DMS79 treated with DMSO at 0.1 percent for 48 hours (cell line): ENCODE results near the gene NDUFA11.

ENCODE experiments used
- DNase-seq: peaks from one replicate; lab custom pipeline; 2025; lab: John Stamatoyannopoulos, UW

The NDUFA11 gene

DNA sequence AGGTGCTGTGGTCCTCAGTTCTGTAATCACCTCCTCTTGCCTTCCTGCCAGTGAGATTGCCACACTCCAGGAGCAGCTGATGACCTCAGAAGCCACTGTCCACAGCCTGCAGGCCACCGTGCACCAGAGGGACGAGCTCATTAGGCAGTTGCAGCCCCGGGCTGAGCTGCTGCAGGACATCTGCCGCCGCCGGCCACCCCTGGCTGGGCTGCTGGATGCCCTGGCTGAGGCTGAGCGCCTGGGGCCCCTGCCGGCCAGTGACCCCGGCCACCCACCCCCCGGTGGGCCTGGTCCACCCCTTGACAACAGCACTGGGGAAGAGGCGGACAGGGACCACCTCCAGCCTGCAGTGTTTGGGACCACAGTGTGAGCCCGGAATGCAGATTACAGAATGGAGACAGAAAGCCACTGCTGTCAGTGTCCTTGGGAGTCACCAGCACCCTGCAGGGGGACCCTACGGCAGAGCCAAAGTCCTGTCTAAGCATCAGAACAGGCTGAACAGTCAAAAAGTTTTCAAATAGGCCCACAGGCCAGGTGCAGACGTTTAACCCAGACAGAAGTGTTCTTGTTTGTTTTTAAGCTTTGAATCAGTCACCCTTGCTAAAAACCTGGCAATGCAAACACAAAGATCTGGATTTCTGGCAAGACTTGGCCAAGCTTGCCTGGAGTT lies 5.3 kb upstream of the NDUFA11 start:
- no peak for DNase-seq

DNA sequence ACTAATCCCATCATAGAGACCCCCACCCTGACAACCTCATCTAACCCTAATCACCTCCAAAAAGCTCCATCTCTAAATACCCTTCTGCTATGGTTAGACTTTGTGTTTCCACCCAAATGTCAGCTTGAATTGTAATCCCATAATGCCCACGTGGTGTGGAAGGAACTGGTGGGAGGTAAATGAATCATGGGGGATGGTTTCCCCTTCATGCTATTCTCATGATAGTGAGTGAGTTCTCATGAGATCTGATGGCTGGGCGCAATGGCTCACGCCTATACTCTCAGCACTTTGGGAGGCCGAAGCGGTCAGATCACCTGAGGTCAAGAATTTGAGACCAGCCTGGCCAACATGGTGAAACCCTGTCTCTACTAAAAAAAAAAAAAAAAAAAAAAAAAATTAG lies 3.7 kb upstream of the NDUFA11 start:
- no peak for DNase-seq

DNA sequence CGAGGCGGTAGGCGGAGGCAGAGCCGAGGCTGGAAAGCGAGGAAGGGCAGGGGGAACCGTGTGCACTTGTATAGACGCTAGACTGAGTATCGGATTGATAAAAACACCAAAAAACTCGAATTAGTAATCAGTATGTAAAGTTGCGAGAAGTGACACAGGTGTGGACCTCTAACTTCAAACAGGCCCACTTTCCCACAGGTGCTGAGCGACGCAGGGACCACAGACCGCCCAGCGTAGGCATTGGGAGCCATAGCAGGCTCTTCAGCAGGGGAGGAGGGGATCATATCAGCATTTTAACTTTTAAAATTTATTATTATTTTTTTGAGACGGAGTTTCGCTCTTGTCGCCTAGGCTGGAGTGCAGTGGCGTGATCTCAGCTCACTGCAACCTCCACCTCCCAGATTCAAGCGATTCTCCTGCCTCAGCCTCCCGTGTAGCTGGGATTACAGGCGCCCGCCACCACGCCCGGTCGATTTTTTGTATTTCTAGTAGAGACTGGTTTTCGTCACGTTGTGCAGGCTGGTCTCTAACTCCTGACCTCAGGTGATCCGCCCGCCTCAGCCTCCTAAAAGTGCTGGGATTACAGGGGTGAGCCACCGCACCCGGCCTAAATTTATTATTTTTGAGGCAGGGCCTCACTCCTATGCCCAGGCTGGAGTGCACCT lies 1.7 kb upstream of the NDUFA11 start:
- no peak for DNase-seq

DNA sequence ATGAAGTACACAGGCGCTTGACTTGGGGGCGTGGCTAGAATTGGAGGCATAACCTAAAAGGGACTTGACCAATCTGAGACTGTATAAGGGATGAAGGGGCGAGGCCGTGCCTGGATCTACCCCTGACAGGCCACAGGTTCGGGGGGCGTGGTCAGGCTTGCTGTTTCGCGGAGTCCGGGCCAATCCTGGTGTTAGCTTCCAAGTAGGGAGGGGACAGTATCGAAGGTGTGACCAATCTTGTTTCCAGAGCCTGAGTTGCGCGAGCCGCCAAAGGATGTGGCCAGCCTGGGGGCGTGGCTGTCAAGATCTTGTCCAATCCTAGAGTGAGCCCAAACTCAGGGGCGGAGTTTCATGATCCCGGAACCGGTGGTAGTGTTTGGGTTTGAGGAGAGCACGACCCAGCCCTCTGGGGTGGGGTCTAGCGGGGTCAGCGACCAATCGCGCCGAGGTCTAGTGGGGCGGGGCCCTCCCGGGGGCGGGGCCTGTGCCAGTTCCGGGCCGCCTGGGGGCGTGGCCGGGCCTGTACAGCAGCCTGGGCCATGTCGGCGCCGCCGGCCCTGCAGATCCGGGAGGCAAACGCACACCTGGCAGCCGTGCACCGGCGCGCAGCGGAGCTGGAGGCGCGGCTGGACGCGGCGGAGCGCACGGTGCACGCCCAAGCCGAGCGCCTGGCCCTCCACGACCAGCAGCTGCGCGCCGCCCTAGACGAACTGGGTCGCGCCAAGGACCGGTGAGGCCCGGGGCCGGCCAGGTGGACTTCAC lies 943 bp upstream of the NDUFA11 start, which contains the start of gene VMAC:
Gene VMAC (plus strand): TSS at position 521 of the 762 bp plus-strand sequence. CDS start 19 bp downstream, at position 540.
- peak; percentile 99 for DNase-seq

DNA sequence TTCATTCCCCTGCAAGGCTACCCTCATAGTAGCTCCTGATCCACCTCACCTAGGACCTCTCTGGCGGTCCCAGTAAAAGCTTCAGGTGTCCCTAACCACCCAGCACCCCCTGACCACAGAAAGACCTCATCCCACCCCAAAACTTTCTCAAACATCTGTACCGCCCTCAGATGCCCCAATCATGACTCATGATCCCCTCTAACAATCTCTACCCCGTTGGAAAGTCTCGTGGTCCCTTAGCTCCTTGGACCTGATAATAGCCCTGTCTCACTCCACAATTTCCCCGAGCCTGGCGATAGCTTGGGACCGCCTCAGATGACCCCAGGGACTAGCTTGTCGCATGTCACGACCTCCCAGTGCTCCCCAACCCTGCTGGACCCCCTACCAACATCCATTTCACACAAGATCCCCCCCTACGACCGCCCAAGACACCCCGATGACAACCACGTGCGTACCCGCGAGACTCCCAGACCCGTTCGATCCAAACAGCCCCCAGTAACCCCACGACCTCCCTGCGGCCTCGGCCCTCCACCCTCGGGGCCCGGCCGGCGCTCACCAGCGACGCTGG lies 450 bp downstream of the NDUFA11 start:
- DNase-seq: no peak

DNA sequence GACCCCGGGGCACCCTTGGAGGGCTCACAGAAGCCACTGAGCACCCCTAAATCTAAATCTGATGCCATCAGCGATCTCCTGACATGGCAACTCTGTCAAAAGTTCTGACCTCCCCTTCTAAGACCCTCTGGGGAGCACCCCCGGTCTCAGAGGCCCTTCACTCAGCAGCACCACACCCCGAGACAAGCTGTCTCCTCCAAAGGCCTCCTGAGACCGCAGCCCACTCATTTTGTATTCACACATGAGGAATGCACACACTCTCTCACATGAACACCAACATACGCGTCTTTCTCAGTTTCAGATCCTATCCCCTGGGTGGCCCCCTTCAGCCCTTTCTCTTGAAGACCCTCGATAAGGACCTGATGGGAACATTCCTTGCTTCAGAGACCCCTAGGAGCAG lies 2.6 kb downstream of the NDUFA11 start:
- DNase-seq: no peak

DNA sequence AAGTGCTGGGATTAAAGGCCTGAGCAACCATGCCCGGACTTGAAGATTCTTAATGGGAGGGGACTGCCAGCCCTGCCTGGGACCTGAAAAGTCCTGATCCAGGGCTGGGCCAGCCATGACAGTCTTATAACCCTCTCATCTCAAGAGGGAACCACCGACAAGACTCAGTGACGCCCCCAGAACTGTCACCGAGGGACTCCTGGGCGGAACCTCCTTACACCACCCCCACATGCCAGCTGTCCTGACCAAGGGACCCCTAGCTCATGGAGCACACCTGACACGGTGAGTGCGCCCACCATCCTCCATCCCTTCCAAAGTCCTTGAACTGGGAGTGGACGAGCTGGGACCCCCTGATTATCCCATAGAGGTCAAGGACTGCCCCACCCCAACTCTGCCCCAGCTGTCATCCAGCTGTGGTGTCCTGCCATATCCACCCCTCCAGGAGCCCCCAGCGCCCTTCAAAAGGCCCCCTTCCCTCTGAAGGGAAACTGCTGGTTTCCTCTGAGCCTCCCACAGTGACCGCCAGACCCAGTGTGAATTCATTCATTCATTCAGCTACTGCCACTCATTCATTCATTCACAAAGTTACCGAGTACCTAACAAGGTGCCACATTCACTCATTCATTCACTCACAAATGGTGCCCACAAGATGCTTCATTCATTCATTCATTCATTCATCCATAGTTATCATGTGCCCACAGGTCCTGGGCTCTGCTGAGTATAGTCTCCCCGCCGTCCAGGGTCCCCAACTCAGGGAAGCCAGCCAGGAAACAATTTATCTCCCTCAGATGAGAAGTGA lies 3.7 kb downstream of the NDUFA11 start:
- no peak for DNase-seq

DNA sequence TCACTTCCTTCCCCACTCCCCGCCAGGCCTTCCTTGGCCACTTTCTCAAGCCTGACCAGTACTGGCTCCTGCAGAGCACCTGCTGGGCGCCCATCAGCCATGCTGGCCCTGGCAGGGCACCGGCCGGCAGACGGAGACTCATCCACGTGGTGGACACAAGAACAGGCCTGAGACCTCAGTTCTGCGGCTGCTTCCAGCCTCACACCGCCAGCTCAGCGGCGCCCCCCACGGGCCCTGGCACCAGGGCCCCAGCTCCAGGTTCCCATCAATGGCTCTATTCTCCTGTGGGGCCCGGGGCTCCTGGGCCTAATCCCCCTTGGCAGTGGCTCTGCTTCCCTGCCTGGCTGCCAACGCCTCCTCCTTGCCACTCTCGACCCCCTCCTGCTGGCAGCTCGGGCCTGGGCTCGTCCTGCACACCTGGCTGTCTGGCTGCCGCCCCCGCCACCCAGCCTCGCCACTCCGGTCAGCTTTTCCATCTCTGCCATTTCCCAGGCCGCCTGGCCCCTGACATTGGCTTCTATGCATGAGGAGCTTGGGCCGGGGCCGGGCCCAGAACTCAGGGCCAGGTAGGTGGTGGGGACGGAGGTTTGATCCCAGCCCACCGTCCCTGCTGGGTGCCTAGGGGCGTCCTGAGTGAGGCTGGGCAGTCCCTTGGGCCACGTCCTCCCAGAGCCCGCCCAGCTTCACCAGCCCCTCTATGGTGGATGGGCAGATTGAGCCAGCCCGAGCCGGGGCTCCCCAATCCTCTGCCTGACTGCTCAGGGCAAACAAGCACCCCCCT lies 6.2 kb downstream of the NDUFA11 start:
- no peak for DNase-seq

DNA sequence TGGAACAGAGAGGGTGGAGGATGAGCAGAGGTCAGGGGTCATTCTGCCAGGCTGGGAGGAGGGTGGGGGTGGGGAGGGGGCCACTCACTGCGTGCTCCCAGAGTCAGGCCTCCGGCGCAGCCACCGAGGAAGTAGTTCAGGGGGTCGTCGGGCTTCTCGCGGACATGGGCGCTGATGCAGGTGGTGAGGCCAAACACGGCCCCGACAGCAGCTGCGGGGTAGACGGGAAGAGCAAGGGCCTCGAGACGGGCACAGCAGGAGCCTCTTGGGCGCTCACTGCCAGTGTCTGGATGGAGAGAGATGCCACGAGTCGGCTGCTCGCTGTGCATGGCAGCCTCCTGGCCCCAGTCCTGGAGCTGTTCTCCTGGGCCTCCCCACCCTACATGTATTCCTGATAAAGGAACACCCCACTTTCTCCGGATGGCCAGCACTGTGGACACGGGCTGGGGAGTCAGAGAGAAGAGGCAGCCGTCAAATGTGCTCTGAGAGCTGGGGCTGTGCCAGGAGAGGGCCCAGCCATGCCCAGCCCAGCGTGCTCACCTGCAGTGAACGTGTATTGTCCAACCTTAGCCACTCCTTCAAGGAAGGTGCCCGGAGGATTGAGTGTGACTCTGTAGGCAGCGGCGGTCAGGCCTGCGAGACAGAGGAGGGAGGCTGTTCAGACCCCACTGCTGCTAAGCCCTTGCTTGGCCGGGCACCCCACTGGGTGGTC lies 7.1 kb downstream of the NDUFA11 start:
- DNase-seq: no peak

DNA sequence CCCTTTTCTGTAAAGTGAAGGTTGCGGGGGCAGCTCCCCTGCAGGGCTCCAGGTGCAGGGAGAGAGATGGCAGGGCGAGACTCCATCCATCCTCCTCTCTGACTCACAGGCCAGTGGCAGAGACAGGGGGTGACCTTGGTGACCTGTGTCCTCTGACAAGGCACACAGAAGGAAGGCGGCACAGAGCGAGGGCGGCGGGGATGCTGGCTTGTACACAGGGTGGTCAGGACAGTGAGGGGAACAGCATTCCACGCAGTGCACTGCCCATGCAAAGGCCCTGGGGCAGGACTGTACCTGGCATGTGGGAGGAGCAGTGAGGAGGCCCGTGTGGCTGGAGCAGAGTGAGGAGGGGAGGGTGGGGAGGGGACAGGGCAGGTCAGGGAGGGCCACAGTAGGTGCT lies 7.7 kb downstream of the NDUFA11 start:
- no peak for DNase-seq

DNA sequence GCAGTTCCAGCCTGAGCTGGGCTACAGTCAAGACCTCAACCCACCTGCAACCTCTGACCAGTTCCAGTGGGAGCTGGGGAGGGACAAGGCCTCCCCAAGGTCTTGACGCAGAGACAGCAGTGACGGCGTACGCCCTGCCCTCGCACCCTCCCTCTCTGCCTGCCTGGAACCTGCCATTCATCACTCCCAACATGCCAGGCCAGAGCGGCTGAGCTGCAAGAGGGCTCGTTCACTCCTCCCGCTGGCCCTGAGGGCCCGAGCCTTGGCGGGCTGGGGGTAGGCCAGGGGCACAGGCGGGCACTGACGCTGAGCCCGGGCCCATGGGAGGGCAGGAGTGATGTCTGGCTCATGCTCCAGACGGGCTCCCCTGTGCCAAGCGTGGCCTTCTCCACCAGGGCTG lies 8.2 kb downstream of the NDUFA11 start:
- no peak for DNase-seq

DNA sequence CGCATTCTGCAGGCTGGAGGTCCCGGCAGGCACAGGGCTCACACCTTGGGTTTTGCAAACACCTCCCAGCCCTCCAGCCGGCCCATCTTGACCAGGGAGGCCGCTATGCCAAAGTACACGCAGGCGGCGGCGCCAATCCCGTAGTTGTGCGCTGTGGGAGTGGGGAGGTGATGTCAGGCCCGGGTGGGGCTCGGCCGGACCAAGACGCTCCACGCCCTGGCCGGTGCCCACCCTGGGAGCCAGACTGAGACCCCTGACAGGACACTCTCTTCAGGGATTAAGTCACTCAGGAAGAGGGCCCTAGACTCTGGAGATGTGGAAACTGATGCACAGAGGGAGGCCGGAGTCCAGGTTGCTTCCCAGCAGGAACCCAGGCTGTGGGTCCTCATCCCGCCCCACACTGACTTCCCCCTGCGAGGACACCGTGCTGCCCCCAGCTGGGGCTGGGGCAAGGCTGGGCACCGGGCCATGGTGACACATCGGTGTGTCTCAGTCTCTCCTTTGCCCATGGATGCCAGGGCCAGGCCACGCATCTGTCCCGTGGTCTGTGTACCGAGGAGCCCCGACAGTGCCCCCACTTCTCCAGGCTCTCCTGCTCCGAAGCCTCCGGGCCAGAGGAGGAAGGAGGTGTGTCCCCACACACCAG lies 8.8 kb downstream of the NDUFA11 start:
- no peak for DNase-seq

DNA sequence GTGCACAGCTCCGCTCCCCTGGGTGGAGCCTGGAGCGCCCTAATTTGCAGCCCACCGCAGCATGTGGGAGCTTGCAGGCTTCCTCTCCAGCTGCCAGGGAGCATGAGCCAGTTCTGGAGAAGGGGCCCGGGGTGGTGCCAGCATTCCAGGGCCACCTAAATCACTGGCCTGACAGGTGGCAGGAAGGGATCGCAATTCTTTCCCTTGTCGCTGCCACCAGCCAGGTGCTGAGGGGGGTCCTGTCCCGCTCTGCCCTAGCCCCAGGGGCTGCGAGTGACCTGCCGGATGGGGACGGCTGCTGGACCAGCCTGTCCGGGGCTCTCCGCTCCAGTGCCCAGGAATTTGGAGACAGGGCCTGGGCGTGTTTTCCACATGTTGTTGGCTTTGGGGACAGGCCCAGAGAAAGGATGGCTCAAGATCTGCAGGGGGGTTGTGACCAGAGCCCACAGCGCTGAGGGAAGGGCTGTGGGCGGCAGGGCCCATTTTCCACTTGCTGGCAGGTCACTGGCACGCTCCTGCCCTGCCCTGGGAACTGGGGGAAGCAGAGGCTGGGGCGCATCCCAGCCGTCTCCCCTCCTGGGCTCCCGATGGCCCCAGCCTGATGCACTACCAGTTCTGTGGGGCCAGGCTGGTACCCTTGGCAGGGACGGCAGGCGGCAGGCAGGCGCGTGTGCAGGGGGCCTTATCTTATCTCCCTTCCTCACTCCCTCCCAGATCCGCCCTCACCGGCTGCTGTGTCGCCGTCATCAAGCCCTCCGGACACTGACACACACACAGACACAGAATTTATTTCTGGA lies 9.5 kb downstream of the NDUFA11 start:
- DNase-seq: no peak

DNA sequence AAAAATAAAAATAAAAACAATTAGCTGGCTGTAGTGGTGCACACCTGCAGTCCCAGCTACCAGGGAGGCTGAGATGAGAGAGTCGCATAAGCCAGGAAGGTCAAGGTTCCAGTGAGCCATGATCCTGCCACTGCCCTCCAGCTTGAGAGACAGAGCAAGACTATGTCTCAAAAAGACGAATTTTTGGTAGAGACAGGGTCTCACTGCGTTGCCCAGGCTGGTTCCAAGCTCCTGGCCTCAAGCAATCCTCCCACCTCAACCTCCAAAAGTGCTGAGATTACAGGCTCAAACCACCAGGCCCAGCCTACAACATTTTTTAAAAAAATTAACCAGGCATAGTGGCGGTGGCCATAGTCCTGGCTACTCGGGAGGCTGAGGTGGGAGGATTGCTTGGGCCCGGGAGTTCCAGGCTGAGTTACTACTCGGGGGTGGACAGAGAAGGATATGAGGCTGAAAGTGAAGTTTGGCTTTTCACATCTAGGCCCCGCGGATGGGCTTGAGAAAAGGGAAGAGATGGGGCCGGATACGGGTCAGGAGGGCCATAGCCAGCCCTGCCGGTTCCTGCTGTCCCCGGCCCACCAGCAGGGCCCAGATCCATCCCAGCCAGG lies 10.2 kb downstream of the NDUFA11 start:
- DNase-seq: no peak

DNA sequence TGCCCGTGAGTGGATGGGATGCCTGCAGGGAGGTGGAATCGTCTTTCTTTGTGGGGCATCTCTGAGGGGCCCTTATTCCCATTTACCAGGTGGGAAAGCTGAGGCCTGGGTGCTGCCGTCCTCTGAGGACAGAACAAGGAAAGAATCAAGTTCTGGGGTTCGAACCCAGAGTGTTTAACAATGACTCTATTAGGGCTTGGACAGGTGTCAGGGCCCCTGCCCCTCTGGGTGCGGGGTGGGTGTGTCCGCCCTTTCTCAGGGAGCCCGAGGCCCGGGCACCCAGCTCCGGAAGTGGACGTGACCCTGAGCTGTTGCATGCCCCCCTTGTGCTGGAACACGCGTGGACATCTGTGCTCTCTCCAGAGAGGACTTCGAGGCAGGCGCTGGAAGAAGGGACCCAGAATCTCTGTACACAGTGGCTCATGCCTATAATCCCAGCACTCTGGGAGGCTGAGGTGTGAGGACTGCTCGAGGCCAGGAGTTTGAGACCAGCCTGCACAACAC lies 10.8 kb downstream of the NDUFA11 start:
- no peak for DNase-seq

DNA sequence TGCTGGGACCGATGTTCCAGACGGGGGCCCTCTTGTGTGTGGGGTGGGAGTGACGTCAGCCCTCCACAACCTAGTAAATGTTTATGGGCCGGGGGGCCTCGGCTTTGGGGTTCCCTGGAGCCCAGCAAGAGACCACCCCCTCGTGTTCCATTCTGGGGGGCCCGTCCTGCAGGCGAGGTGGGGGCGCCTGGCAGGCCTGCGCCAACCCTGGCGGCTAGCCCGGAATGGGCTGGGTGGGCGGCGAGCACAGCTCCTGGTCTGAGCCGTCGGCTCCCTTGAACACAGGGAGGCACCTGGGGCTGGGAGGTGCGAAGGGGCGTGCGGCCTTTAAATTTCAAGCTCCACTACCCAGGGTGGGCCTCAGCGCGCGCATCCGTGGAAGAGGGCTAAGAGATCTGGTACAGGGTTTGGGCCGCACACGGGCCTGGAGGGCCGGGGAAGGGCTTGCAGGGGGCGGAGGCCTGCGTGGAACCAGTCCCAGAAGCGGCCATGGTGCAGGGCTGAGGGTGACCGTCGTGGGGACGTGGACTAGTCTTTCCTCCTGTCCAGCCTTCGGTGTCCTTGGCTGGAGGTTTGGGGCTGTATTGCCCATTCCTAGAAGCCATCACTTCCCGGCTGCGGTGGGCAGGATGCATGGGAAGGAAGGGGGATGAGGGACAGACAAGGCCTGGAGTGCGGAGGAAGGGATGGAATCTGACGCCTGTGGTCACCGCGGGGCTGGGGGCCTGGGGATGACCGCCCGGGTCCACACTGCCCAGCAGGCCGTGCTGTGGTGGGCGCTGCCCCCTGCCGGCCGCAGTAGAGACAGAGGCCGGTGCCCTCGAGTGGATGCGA lies 11.4 kb downstream of the NDUFA11 start:
- DNase-seq: peak; percentile 3

DNA sequence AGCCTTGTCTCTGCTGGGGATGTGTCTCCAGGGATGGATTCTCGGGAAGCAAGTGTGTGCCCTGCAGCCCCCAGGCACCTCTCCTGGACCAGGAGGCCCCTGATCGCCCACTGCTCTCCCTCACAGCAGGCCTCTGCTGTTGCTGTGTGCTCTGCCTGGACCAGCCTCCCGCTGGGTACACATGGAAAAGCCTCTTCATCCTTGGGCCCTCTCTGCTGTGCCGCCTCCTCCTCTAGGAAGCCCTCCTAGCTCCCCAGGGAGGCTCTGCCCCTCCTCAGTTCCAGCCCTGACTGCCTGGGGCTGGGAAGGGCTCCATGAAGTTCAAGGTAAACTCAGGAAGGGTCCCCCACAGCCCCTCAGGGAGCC lies 12.0 kb downstream of the NDUFA11 start:
- DNase-seq: no peak

DNA sequence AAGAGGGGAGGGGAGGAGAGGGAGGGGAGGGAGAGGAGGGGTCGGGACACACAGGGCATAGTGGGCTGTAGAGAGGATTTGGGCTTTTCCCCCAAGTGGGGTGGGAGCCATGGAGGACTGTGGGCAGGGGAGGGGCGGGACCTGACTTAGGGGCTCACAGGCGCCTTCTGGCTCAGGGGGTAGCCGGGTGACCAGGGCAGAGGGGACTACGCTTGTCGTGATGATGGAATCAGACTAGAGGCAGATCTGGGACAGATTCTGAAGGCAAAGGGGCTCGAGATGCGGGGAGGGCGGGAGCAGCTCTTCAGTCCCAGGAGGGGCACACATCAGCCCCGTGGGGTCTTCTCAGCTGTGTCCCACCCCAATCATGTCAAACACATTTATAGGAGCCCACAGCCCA lies 13.5 kb downstream of the NDUFA11 start:
- no peak for DNase-seq
